GM19452 (cell line): ENCODE data around the gene CCL4.
"Not testable (repeated sequence)": the region's sequence is repeated elsewhere in the genome, so short reads cannot be mapped to it uniquely, and the experiment has no call there.

Experiments
- ATAC-seq: cut with Tn5 transposase; IDR thresholded peaks from one replicate; pipeline ENCODE4 v1.9.1; 2021; ENCODE audit not compliant: unreplicated experiment

The CCL4 gene

DNA sequence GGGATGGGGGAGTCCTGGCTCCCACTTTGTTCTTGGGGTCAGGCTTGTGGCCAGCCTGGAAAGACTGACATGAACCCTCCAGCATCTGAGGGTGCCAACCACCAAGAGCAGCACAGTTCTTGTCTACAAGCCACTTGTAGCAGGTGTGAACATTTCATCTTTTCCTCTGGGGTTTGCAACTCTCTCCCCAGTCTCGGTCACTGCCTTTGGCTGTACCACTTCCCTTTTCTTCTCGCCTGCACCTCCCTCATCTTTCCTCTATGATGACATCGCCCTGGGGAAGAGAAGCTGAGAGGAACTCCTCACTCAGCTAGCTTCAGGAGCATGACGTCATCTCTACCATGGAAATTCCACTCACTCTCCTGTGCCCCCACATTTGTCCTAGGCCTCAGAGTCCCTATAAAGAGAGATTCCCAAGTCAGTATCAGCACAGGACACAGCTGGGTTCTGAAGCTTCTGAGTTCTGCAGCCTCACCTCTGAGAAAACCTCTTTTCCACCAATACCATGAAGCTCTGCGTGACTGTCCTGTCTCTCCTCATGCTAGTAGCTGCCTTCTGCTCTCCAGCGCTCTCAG lies at the start of gene CCL4:
Gene CCL4 (plus strand): TSS at position 427 of the 575 bp plus-strand sequence. CDS start 79 bp downstream, at position 506.
- peak; percentile 76 for ATAC-seq

- ATAC-seq, result no peak
These were observed 48.5 kb upstream of the CCL4 start for GRCh38 chr17:36055171-36055570.

GRCh38 chr17:36055921-36056520 lies 47.6 kb upstream of the CCL4 start:
- no peak for ATAC-seq

DNA sequence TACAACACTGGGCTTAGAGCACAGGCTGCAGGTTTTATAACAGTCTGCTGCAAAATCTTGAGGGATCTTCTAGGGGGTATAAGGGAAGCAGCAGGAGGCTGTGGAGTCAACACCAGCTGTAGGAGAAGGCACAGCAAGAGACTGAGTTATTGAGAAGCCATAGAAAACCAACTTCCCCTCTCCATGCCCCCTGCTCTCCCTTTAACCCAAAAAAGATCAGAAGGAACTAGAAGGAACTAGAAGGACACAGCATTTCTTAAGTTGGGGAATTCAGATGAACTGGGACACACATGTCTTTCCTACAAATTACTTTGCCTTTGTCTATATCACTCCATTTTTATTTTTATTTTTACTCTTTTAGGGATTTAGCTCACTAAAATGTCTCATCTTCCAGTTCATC lies 45.7 kb upstream of the CCL4 start:
- ATAC-seq, result no peak

DNA sequence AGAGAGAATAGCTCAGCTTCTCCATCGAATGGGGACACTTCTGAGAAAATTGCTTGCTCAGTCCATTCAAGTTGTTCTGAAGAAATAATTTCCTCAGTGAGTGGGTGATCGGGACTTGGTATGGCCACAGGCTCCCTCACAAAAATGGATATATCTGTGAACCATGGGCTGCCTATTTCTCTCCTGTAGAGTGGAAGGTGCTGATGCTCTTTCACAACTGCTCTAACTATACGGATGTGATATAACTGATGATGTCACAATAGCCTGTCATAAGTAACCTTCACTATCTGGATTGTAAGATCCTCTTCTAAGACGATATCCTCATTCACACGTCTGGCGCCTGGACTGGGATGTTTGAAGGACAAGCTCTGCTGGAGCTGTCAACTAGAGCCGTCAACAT lies 44.2 kb upstream of the CCL4 start:
- ATAC-seq, result no peak

- no peak for ATAC-seq
These were observed 42.8 kb upstream of the CCL4 start for GRCh38 chr17:36060816-36061215.

DNA sequence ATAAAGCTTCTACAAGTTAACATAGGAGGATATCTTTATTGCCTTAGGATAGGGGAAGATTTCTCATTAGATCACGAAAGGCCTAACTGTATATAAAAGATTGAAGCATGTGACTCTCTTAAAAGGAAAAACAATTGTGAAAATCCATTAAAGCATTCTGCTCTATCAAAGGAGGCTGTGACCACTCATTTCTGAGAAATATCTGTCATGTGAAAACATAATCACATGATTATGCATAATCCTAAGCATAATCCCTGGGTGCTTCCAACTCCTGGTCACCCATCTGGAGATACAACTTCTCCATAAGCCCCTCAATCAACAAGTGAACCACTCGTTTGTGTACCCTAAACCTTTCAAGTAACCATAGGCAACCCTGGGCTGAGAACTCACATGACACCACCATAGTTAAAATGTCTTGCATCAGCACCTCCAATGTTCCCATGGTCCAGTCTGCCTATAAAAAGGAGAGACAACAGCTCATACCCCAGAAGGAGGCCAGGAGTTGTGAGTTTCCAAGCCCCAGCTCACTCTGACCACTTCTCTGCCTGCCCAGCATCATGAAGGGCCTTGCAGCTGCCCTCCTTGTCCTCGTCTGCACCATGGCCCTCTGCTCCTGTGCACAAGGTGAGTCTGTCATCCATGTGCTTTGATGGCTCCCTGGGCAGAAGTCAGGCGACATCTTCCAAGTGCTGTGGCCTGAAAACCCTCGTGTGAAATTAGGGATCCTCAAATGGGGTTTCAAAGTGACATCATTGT lies 39.7 kb upstream of the CCL4 start, which contains the start of gene CCL18:
Gene CCL18 (plus strand): TSS at position 487 of the 756 bp plus-strand sequence. CDS start 71 bp downstream, at position 558.
- ATAC-seq, result no peak

DNA sequence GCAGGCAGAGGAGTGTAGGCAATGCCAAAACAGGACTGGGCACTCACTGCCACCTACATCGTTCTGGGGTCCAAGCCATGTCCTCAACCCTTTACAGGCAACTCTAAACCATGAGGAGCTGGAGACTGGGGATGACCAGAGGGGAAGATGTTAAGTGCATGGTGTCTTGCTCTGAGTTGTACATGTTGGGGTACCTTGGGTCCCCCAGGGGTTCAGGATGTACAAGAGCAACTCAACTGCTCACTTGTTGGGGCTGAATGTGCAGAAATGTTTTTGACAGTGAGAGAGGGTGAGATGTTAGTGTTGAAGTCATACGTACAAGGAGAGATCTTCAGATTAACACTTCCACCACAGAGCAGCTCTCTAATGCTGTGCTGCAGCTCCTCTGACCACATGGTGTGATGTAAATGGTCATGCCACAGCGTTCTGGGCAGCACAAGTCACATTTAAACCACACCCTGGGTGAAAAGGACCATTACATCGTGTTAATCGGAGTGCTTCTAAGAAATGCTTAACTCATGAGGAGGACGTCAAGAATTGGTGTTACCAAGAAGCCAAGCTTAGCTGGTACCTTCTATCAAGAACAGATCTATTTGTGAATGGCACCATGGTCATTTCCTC lies 37.2 kb upstream of the CCL4 start:
- ATAC-seq, result no peak

DNA sequence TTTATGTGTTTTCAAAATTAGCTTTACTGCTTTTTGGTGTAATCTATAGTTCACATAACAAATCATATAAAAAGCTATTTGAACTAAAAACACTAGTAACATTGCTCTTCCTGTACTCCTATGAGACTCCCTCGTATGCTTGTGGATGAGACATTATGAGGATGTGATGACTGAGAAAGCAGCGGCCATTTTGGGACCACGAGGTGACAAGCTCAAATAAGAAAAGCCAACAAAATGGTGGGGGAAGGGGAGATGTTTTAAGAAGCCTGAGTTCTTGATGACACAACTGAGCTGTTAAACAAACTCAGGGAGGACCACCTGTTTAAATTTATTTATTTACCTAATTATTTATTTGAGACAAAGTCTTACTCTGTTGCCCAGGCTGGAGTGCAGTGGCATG lies 35.1 kb upstream of the CCL4 start:
- no peak for ATAC-seq

DNA sequence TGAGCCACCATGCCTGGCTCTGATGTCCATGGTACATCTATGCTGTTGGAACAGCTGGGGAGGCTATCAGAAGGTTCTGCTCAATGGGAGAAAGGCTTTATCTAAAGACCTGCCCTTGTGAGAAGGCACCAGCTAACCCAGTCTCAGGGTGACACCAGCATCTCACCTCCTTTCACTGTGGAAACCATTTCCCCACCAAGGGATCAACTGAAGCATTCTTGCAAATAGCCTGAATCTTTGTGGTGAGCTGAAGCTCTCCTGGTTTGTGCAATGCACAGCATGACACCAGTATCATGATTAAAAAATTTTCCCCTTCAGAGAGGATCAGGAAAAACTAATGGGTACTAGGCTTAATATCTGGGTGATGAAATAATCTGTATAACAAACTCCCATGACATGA lies 34.5 kb upstream of the CCL4 start:
- ATAC-seq, result no peak

DNA sequence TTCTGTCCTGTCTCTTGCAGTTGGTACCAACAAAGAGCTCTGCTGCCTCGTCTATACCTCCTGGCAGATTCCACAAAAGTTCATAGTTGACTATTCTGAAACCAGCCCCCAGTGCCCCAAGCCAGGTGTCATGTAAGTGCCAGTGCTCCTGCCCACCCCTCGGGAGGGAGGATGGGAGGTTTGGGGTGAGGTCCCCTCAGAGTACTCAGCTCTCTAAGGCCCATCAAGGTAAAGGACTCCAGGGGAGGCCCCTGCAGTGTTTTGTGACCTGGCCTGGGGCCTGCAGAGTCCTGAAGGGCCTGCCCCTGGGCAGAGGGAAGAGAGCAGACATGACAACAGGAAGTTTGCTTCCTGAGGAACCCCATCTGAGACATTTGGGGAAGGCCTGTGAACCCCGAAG lies 33.2 kb upstream of the CCL4 start:
- no peak for ATAC-seq

GRCh38 chr17:36071751-36072150 lies 31.9 kb upstream of the CCL4 start:
- ATAC-seq, result no peak

DNA sequence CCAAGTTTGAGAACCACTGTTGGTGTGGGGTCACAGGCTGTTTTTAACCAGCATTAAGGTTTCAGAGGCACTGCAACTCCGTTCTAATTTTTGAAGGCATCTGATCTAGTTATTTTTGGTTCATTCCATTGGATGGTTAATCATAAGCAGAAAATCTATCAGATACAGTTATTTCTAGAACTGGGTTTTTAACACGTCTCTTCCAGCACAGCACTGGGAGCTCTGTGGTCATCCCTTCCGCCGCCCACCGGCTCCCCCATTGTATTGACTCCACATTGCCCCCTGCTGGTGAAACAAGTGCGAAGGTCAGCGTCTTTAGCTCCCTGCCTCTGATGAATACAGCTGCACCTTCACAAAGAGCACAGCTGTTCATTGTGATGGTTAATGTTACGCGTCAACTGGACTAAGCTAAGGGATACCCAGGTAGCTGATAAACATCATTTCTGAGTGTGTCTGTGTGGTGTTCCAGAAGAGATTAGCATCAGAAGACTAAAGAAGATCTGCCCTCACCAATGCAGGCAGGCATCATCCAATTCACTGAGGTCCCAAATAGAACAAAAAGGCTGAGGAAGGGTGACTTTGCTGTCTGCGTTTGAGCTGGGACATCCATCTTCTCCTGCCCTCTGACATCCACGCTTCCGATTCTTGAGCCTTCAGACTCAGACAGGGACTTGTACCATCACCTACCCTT lies 31.1 kb upstream of the CCL4 start:
- no peak for ATAC-seq

- ATAC-seq, result no peak
These were observed 29.3 kb upstream of the CCL4 start for GRCh38 chr17:36074365-36074764.

DNA sequence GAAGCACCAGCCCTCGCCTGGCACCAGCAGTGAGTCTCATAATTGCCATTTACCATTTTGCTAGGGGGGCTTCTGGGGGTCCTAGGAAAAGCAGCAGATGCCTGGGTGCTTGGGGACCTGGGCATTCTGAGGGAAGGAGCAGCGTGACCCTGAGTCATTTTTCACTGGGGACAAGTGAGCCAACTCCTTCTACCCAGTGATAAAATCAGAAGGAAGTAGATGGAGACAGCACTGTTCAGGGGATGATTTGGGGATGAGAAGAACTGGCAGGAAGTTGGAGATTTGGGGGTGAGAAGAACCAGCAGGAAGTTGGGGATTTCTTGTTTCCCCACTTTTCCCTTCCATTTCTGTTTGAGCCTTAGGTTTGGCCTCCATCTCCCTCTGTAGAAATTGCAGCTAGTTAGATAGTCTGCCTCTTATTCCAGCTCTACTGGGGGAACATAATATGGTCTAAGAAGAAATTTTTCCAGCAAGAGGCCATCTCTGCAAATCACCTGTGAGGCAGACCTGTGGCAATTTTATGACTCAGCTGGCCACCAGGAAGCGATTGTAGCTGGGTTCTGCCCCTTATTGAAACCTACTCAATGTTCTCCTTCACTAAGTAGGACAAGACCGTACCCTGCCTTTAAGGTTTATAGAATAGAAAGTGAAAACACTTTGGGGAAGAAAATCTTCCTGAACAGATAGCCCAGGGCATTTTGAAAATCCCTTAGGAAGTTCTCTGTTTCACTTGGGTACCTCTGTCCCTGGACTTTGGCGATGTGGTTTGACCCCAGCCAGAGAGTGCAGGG lies 21.8 kb upstream of the CCL4 start:
- ATAC-seq, result peak; percentile 34

DNA sequence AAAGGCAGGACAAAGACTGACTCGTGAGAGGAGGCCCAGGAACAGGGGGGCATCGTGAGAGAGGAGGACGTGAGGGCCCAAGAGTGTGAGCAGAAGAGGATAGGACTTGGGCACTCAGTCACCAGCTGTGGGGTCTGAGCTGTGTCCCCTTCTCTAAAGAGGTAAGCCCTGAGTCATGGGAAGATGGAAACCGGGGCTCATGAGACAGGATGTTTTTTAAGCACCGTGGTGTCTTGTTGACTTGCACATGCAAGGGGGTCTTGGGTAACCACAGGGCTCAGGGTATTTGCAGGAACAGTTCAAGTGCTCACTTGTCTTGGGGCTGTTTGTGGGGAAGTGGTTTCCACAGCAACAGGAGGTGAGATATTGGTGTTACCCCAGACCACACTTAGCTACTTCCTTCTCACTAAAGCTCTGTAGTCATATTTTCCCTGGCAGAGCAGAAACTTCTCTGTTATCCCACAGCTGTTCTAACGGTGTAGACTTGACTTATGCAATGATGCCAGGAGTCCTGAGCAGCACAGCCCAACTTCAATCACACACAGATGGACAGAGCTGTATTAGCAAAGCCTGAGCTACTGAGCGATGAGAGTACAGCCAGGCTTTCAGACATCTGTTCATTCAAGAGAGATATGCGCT lies 21.0 kb upstream of the CCL4 start:
- ATAC-seq, result peak; percentile 54

GRCh38 chr17:36083691-36084090 lies 19.9 kb upstream of the CCL4 start:
- not testable (repeated sequence) for ATAC-seq

DNA sequence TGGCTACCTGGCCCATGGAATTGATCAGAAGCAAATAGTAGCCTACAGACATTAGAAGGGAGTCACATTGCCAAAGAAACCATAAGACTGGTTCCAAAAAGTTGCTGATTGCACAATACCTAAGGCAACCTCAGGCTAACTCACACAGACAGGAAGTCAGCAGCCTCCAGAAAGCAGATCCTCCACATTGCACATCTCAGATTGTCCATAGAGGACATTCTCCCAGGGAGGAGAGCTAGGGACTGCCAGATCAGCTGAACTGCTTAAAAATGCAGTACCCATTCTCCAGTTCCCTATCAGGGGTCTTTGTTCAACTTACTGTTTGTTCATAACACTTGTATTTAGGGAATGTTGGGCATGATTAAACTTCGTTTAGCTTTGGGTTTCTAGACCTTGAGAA lies 17.9 kb upstream of the CCL4 start:
- ATAC-seq, result no peak

DNA sequence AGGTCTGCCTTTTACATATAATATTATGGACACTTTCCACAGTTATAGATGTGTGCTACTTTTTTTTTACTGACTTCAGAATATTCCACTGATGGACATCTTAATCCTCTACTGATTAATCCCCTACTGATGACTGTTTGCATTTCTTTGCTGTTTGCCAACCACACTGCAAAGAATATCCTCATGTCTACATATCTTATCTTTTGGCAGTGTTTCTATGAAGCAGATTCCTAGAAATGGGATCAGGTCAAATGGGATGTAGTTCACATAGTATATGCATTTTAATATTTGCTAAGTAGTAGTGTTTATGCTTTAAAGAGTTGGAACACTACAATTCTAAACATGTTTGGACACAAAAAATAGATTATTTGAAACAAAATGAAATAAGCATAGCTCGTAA lies 16.8 kb upstream of the CCL4 start:
- no peak for ATAC-seq

GRCh38 chr17:36087471-36087870 lies 16.2 kb upstream of the CCL4 start:
- not testable (repeated sequence) for ATAC-seq
